GM21717 (cell line): ENCODE results near the gene ZG16B.

ENCODE experiments used
- ATAC-seq: cut with Tn5 transposase; IDR thresholded peaks from one replicate; pipeline ENCODE4 v1.9.1; 2021; ENCODE audit warnings: mild to moderate bottlenecking, moderate library complexity; ENCODE audit not compliant: unreplicated experiment

The ZG16B gene

GRCh38 chr16:2842340-2843000, 12.4 kb downstream of the ZG16B start:
- ATAC-seq = no peak

GRCh38 chr16:2843526-2843925, 13.4 kb downstream of the ZG16B start:
- ATAC-seq = no peak

- ATAC-seq = no peak
Observed at GRCh38 chr16:2845116-2845515, 15.0 kb downstream of the ZG16B start.

- no peak for ATAC-seq
Observed at GRCh38 chr16:2846511-2847310, 16.6 kb downstream of the ZG16B start.

- ATAC-seq = no peak
Observed at GRCh38 chr16:2848933-2849725, 19.0 kb downstream of the ZG16B start.

- ATAC-seq = no peak
Observed at GRCh38 chr16:2852003-2852730, 22.1 kb downstream of the ZG16B start.

- ATAC-seq = no peak
Observed at GRCh38 chr16:2852731-2853507, 22.8 kb downstream of the ZG16B start.

- no peak for ATAC-seq
Observed at GRCh38 chr16:2853531-2854073, 23.5 kb downstream of the ZG16B start.

- ATAC-seq = no peak
Observed at GRCh38 chr16:2854700-2855309, 24.7 kb downstream of the ZG16B start.

- no peak for ATAC-seq
Observed at GRCh38 chr16:2855536-2855935, 25.4 kb downstream of the ZG16B start.

- ATAC-seq = no peak
Observed at GRCh38 chr16:2856061-2856670, 26.1 kb downstream of the ZG16B start.

GRCh38 chr16:2856686-2857450, 26.8 kb downstream of the ZG16B start:
- no peak for ATAC-seq

GRCh38 chr16:2857451-2858244, 27.5 kb downstream of the ZG16B start, which contains the start of gene PRSS22:
TSS of gene PRSS22 (minus strand) at chr16:2858170. CDS start at chr16:2858104, 66 bp downstream.
- no peak for ATAC-seq

- no peak for ATAC-seq
Observed at GRCh38 chr16:2858245-2859025, 28.3 kb downstream of the ZG16B start.

- no peak for ATAC-seq
Observed at GRCh38 chr16:2859686-2860265, 29.7 kb downstream of the ZG16B start.
